HUES6 (cell line): ENCODE measurements around the gene GMNC.
"Not testable (repeated sequence)": the region's sequence is repeated elsewhere in the genome, so short reads cannot be mapped to it uniquely, and the experiment has no call there.

Experiments
- H3K27ac ChIP-seq: 2 replicates; pipeline ENCODE4 v1.7.0; 2013; ENCODE audit warnings: low read depth, mild to moderate bottlenecking, low read length, inconsistent platforms
- H3K27me3 ChIP-seq: 2 replicates; pipeline ENCODE4 v1.6.1; 2013; ENCODE audit warnings: low read length; ENCODE audit not compliant: control insufficient read depth, insufficient read depth
- H3K36me3 ChIP-seq: 2 replicates; pipeline ENCODE4 v1.6.1; 2013; ENCODE audit warnings: low read length; ENCODE audit not compliant: control insufficient read depth, insufficient read depth
- H3K4me1 ChIP-seq: 2 replicates; pipeline ENCODE4 v1.6.1; 2013; ENCODE audit warnings: low read length; ENCODE audit not compliant: control insufficient read depth, insufficient read depth
- H3K4me3 ChIP-seq: 2 replicates; pipeline ENCODE4 v1.5.1; 2013; ENCODE audit warnings: low read depth, low read length
- H3K9ac ChIP-seq: one replicate; pipeline ENCODE4 v1.6.1; 2013; ENCODE audit warnings: mild to moderate bottlenecking, low read length
- H3K9me3 ChIP-seq: 2 replicates; pipeline ENCODE4 v1.6.1; 2013; ENCODE audit warnings: low read depth, low read length; ENCODE audit not compliant: control insufficient read depth, insufficient read depth

The GMNC gene

GRCh38 chr3:190875061-190875460, 12.6 kb upstream of the GMNC start:
- H3K27ac ChIP-seq: not testable (repeated sequence)

GRCh38 chr3:190870127-190870526, 7.6 kb upstream of the GMNC start:
- H3K4me1 ChIP-seq: no peaks in the 10 kb centered on the region
- H3K4me3 ChIP-seq: no peak overlapping the region
- H3K27me3 ChIP-seq: peaks cover 12% of the 10 kb centered on the region
- no peaks in the 10 kb centered on the region for H3K9me3 ChIP-seq
- H3K36me3 ChIP-seq: no peaks in the 10 kb centered on the region
- H3K27ac ChIP-seq: no peak overlapping the region
- H3K9ac ChIP-seq: no peak overlapping the region

More at GRCh38 chr3:190875061-190875460, 12.6 kb upstream of the GMNC start:
- not testable (repeated sequence) for H3K4me1 ChIP-seq, H3K36me3 ChIP-seq, H3K27me3 ChIP-seq, H3K4me3 ChIP-seq, H3K9me3 ChIP-seq, H3K9ac ChIP-seq

- H3K27ac ChIP-seq: no peak overlapping the region
- no peak overlapping the region for H3K4me3 ChIP-seq
- H3K36me3 ChIP-seq: no peaks in the 10 kb centered on the region
- no peak overlapping the region for H3K9ac ChIP-seq
- no peaks in the 10 kb centered on the region for H3K9me3 ChIP-seq
- peaks cover 42% of the 10 kb centered on the region for H3K27me3 ChIP-seq
- no peaks in the 10 kb centered on the region for H3K4me1 ChIP-seq
Measured at GRCh38 chr3:190867071-190867470, 4.6 kb upstream of the GMNC start.

GRCh38 chr3:190865828-190866227, 3.3 kb upstream of the GMNC start:
- H3K9me3 ChIP-seq: no peaks in the 10 kb centered on the region
- peaks cover 54% of the 10 kb centered on the region for H3K27me3 ChIP-seq
- H3K27ac ChIP-seq: no peak overlapping the region
- H3K36me3 ChIP-seq: no peaks in the 10 kb centered on the region
- H3K9ac ChIP-seq: no peak overlapping the region
- H3K4me3 ChIP-seq: no peak overlapping the region
- H3K4me1 ChIP-seq: no peaks in the 10 kb centered on the region

- Histone ChIP-seq H3K4me3 (no peak overlapping the region), H3K4me1 (no peaks in the 10 kb centered on the region), H3K36me3 (no peaks in the 10 kb centered on the region), H3K27ac (no peak overlapping the region), H3K9ac (no peak overlapping the region), H3K9me3 (no peaks in the 10 kb centered on the region), H3K27me3 (peaks cover 58% of the 10 kb centered on the region)
Measured at GRCh38 chr3:190865419-190865818, 2.9 kb upstream of the GMNC start.

- Histone ChIP-seq H3K36me3 (no peaks in the 10 kb centered on the region), H3K9ac (no peak overlapping the region), H3K27me3 (peaks cover 62% of the 10 kb centered on the region), H3K4me3 (no peak overlapping the region), H3K9me3 (no peaks in the 10 kb centered on the region), H3K27ac (no peak overlapping the region), H3K4me1 (no peaks in the 10 kb centered on the region)
Measured at GRCh38 chr3:190864002-190864401, 1.5 kb upstream of the GMNC start.

- Histone ChIP-seq H3K36me3 (no peaks in the 10 kb centered on the region), H3K4me3 (peak overlapping the region; percentile 97), H3K27ac (no peak overlapping the region), H3K9ac (no peak overlapping the region), H3K27me3 (peaks cover 62% of the 10 kb centered on the region), H3K4me1 (no peaks in the 10 kb centered on the region), H3K9me3 (no peaks in the 10 kb centered on the region)
Measured at GRCh38 chr3:190863119-190863465, 598 bp upstream of the GMNC start.

- Histone ChIP-seq H3K36me3 (no peaks in the 10 kb centered on the region), H3K9me3 (no peaks in the 10 kb centered on the region), H3K9ac (no peak overlapping the region), H3K27ac (no peak overlapping the region), H3K4me1 (no peaks in the 10 kb centered on the region), H3K27me3 (peaks cover 54% of the 10 kb centered on the region), H3K4me3 (no peak overlapping the region)
Measured at GRCh38 chr3:190860521-190860920, 2.0 kb downstream of the GMNC start.

- Histone ChIP-seq H3K27me3 (peaks cover 14% of the 10 kb centered on the region), H3K9ac (no peak overlapping the region), H3K4me3 (no peak overlapping the region), H3K27ac (no peak overlapping the region), H3K9me3 (no peaks in the 10 kb centered on the region), H3K4me1 (no peaks in the 10 kb centered on the region), H3K36me3 (no peaks in the 10 kb centered on the region)
Measured at GRCh38 chr3:190855151-190855550, 7.3 kb downstream of the GMNC start.

GRCh38 chr3:190854062-190854461, 8.4 kb downstream of the GMNC start:
- Histone ChIP-seq H3K27ac (no peak overlapping the region), H3K4me1 (peaks cover 3% of the 10 kb centered on the region), H3K36me3 (no peaks in the 10 kb centered on the region), H3K9me3 (no peaks in the 10 kb centered on the region), H3K27me3 (peaks cover 13% of the 10 kb centered on the region), H3K4me3 (no peak overlapping the region), H3K9ac (no peak overlapping the region)

GRCh38 chr3:190853464-190853863, 9.0 kb downstream of the GMNC start:
- H3K4me3 ChIP-seq: no peak overlapping the region
- H3K9ac ChIP-seq: no peak overlapping the region
- peaks cover 5% of the 10 kb centered on the region for H3K4me1 ChIP-seq
- no peaks in the 10 kb centered on the region for H3K9me3 ChIP-seq
- H3K27ac ChIP-seq: no peak overlapping the region
- H3K27me3 ChIP-seq: peaks cover 13% of the 10 kb centered on the region
- H3K36me3 ChIP-seq: no peaks in the 10 kb centered on the region

- Histone ChIP-seq H3K36me3 (no peaks in the 10 kb centered on the region), H3K27me3 (peaks cover 8% of the 10 kb centered on the region; the same call in 1 of the 2 replicates), H3K4me3 (no peak overlapping the region), H3K9me3 (no peaks in the 10 kb centered on the region), H3K9ac (no peak overlapping the region), H3K27ac (no peak overlapping the region), H3K4me1 (peaks cover 5% of the 10 kb centered on the region)
Measured at GRCh38 chr3:190849607-190850006, 12.9 kb downstream of the GMNC start.
